Neutrophil (primary cell): ENCODE data around the gene ATG5.

Experiments
- H3K27ac ChIP-seq: fragments of 200-600 bp; sonication (generic); 2 replicates; pipeline ENCODE4 v1.5.1; 2016; ENCODE audit warnings: mild to moderate bottlenecking, moderate library complexity
- H3K27me3 ChIP-seq: fragments of 200-600 bp; sonication (generic); 2 replicates; pipeline ENCODE4 v1.6.0; 2016; ENCODE audit warnings: mild to moderate bottlenecking
- H3K36me3 ChIP-seq: fragments of 200-600 bp; sonication (generic); 2 replicates; pipeline ENCODE4 v1.5.1; 2017
- H3K4me1 ChIP-seq, 2 experiments: fragments of 200-600 bp in 1 of 2; sonication (generic) in 1 of 2; 1 replicate in 1 of 2; 2 replicates in 1 of 2; pipeline versions ENCODE4 v1.5.1 to v1.6.1; 2013 to 2016; ENCODE audit warnings: low read depth in 1 of 2, low read length in 1 of 2, mild to moderate bottlenecking in 1 of 2, moderate library complexity in 1 of 2; ENCODE audit not compliant: control insufficient read depth in 1 of 2, insufficient read depth in 1 of 2
- H3K4me3 ChIP-seq, 2 experiments: fragments of 200-600 bp in 1 of 2; sonication (generic) in 1 of 2; 1 replicate in 1 of 2; 2 replicates in 1 of 2; pipeline ENCODE4 v1.5.1; 2013 to 2016; ENCODE audit warnings: low read depth in 1 of 2, low read length in 1 of 2, mild to moderate bottlenecking in 1 of 2, moderate library complexity in 1 of 2
- H3K9me3 ChIP-seq: fragments of 200-600 bp; sonication (generic); 2 replicates; pipeline ENCODE4 v1.5.1; 2016
- TF ChIP-seq, protein P1 (sequence below): fragments of 200-600 bp; sonication (generic); IDR thresholded peaks from 2 replicates; pipeline ENCODE4 v1.5.1; 2016; ENCODE audit warnings: antibody characterized with exemption

The ATG5 gene

DNA sequence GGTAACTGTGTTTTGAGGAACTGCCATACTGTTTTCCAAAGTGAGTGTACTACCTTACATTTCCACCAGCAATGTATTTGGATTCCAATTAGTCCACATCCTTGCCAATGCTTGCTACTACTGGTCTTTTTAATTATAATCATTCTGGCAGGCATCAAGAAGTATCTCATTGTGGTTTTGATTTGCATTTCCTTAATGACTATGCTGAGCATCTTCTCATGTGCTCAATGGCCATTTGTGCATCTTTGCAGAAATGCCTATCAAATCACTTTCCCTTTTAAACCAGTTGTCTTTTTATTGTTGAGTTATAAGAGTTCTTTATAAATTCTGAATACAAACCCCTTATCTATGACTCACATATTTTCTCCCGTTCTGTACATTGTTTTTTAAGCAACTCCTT is 75.9 kb downstream of the ATG5 start:
- H3K27ac ChIP-seq, result no peak overlapping the region
- H3K4me3 ChIP-seq, result no peak overlapping the region
- peaks cover 30% of the 10 kb centered on the region for H3K36me3 ChIP-seq
- H3K27me3 ChIP-seq, result no peaks in the 10 kb centered on the region
- no peaks in the 10 kb centered on the region for H3K4me1 ChIP-seq
- H3K9me3 ChIP-seq, result no peaks in the 10 kb centered on the region
- TF ChIP-seq, protein P1, sequence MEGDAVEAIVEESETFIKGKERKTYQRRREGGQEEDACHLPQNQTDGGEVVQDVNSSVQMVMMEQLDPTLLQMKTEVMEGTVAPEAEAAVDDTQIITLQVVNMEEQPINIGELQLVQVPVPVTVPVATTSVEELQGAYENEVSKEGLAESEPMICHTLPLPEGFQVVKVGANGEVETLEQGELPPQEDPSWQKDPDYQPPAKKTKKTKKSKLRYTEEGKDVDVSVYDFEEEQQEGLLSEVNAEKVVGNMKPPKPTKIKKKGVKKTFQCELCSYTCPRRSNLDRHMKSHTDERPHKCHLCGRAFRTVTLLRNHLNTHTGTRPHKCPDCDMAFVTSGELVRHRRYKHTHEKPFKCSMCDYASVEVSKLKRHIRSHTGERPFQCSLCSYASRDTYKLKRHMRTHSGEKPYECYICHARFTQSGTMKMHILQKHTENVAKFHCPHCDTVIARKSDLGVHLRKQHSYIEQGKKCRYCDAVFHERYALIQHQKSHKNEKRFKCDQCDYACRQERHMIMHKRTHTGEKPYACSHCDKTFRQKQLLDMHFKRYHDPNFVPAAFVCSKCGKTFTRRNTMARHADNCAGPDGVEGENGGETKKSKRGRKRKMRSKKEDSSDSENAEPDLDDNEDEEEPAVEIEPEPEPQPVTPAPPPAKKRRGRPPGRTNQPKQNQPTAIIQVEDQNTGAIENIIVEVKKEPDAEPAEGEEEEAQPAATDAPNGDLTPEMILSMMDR, result no peak

DNA sequence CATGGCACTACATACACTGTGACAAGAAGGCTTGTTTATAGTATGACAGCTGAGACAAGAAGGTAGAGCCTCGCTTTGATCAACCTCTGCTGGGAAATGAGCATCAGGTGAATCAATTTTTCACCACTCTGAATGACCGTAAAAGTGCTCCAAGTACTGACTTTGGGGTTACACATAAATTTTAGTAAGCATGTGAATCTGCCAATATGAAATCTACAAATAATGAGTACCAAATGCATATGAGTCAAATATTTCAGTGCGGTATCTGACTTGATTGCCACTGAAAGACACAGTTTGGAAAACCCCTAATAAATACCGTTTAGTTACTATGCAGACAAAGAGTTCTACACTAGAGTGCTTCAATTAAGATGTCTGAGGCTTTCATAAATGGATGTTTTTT is 77.8 kb downstream of the ATG5 start:
- H3K9me3 ChIP-seq, result no peaks in the 10 kb centered on the region
- no peak overlapping the region for H3K27ac ChIP-seq
- peaks cover 32% of the 10 kb centered on the region for H3K36me3 ChIP-seq
- no peak overlapping the region for H3K4me3 ChIP-seq
- TF ChIP-seq, protein P1, result no peak
- no peaks in the 10 kb centered on the region for H3K4me1 ChIP-seq
- no peaks in the 10 kb centered on the region for H3K27me3 ChIP-seq

DNA sequence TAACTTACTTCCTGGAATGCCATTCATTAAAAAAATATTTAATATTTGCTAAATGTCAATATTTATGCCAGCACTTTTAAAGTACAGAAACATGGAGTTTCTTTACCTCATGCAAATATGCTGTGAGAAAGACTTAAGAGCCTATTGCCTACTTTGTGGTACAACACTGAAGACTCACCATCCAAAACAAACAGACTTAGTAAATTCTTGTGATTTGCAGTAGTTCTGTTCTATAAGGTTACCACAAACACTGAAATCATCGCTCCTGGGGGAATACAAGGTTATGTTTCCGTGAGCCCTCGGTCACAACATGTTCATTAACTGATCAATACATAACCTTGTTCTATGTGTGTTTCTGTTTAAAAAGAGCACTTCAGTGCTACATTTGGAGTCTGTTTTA is 78.3 kb downstream of the ATG5 start:
- H3K9me3 ChIP-seq, result no peaks in the 10 kb centered on the region
- H3K4me3 ChIP-seq, result no peak overlapping the region
- no peak overlapping the region for H3K27ac ChIP-seq
- H3K27me3 ChIP-seq, result no peaks in the 10 kb centered on the region
- peaks cover 32% of the 10 kb centered on the region for H3K36me3 ChIP-seq
- TF ChIP-seq, protein P1, result no peak
- H3K4me1 ChIP-seq, result no peaks in the 10 kb centered on the region

GRCh38 chr6:106244931-106245330 is 80.6 kb downstream of the ATG5 start:
- H3K27ac ChIP-seq, result no peak overlapping the region
- TF ChIP-seq, protein P1, result no peak
- no peak overlapping the region for H3K4me3 ChIP-seq
- peaks cover 32% of the 10 kb centered on the region for H3K36me3 ChIP-seq
- no peaks in the 10 kb centered on the region for H3K4me1 ChIP-seq
- no peaks in the 10 kb centered on the region for H3K27me3 ChIP-seq
- no peaks in the 10 kb centered on the region for H3K9me3 ChIP-seq

- no peak overlapping the region for H3K4me3 ChIP-seq
These were observed 81.0 kb downstream of the ATG5 start for GRCh38 chr6:106244521-106244920.

More at GRCh38 chr6:106244521-106244920, 81.0 kb downstream of the ATG5 start:
- no peaks in the 10 kb centered on the region for H3K9me3 ChIP-seq
- H3K4me1 ChIP-seq, result no peaks in the 10 kb centered on the region
- TF ChIP-seq, protein P1, result no peak
- peaks cover 32% of the 10 kb centered on the region for H3K36me3 ChIP-seq
- H3K27me3 ChIP-seq, result no peaks in the 10 kb centered on the region
- no peak overlapping the region for H3K27ac ChIP-seq
